ENCODE results near the gene LBP. TPM values are rescaled to one million over a fixed set of nuclear protein-coding genes. Genes with fewer than 3 reads are reported as not detected.

LBP gene
- total and polyA plus RNA-seq, 2 experiments from 2014 or later = 0.10 to 0.19 TPM

DNA sequence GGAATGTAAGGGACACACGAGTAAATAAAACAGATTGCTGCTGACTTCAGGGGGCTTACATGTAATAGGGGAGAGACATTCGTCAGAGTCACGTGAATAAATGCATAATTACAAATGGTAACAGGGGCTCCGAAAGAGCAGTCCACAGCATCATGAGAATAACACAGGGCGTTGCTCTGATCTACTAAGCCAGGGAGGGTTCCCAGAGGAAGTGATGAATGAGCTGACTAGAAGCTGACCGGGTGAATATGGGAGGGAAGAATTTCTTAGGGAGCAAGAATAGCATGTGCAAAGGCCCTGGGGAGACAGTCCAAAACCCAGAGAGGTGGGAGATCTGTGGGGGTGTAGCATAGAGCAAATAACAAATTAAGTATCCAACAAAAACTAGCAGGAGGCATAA is 39.9 kb upstream of the LBP start:
- no peaks in the 10 kb centered on the region for H3K4me1 ChIP-seq (ENCODE audit: insufficient read depth)
- H3K9me2 ChIP-seq (ENCODE audit: insufficient read depth) = no peaks in the 10 kb centered on the region
- H3K79me2 ChIP-seq (replicated peaks; ENCODE audit: insufficient read depth) = no peaks in the 10 kb centered on the region
- no peak overlapping the region for H3K4me3 ChIP-seq
- no peak overlapping the region for H3K27ac ChIP-seq (ENCODE audit: low read depth)
- Mint-ChIP-seq H3K27me3 (ENCODE audit: insufficient read depth, low read depth, poor library complexity) (no peaks in the 10 kb centered on the region), H3K36me3 (ENCODE audit: low read depth) (no peaks in the 10 kb centered on the region), H3K4me3 (no peak overlapping the region), H3K27ac (no peak overlapping the region), H3K4me1 (no peaks in the 10 kb centered on the region), H3K9me3 (no peaks in the 10 kb centered on the region)
- H3K36me3 ChIP-seq (ENCODE audit: insufficient read depth) = no peaks in the 10 kb centered on the region
- no peaks in the 10 kb centered on the region for H3F3A ChIP-seq (replicated peaks; ENCODE audit: low read depth)
- TF ChIP-seq, protein P1, sequence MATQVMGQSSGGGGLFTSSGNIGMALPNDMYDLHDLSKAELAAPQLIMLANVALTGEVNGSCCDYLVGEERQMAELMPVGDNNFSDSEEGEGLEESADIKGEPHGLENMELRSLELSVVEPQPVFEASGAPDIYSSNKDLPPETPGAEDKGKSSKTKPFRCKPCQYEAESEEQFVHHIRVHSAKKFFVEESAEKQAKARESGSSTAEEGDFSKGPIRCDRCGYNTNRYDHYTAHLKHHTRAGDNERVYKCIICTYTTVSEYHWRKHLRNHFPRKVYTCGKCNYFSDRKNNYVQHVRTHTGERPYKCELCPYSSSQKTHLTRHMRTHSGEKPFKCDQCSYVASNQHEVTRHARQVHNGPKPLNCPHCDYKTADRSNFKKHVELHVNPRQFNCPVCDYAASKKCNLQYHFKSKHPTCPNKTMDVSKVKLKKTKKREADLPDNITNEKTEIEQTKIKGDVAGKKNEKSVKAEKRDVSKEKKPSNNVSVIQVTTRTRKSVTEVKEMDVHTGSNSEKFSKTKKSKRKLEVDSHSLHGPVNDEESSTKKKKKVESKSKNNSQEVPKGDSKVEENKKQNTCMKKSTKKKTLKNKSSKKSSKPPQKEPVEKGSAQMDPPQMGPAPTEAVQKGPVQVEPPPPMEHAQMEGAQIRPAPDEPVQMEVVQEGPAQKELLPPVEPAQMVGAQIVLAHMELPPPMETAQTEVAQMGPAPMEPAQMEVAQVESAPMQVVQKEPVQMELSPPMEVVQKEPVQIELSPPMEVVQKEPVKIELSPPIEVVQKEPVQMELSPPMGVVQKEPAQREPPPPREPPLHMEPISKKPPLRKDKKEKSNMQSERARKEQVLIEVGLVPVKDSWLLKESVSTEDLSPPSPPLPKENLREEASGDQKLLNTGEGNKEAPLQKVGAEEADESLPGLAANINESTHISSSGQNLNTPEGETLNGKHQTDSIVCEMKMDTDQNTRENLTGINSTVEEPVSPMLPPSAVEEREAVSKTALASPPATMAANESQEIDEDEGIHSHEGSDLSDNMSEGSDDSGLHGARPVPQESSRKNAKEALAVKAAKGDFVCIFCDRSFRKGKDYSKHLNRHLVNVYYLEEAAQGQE (IDR thresholded peaks at IDR 0.05; ENCODE audit: unreplicated experiment) = no peak
- TF ChIP-seq, protein P2, sequence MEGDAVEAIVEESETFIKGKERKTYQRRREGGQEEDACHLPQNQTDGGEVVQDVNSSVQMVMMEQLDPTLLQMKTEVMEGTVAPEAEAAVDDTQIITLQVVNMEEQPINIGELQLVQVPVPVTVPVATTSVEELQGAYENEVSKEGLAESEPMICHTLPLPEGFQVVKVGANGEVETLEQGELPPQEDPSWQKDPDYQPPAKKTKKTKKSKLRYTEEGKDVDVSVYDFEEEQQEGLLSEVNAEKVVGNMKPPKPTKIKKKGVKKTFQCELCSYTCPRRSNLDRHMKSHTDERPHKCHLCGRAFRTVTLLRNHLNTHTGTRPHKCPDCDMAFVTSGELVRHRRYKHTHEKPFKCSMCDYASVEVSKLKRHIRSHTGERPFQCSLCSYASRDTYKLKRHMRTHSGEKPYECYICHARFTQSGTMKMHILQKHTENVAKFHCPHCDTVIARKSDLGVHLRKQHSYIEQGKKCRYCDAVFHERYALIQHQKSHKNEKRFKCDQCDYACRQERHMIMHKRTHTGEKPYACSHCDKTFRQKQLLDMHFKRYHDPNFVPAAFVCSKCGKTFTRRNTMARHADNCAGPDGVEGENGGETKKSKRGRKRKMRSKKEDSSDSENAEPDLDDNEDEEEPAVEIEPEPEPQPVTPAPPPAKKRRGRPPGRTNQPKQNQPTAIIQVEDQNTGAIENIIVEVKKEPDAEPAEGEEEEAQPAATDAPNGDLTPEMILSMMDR (conservative IDR thresholded peaks at IDR 0.05; ENCODE audit: low read depth in 2 of 2) = no peak
- TF ChIP-seq, protein P3, sequence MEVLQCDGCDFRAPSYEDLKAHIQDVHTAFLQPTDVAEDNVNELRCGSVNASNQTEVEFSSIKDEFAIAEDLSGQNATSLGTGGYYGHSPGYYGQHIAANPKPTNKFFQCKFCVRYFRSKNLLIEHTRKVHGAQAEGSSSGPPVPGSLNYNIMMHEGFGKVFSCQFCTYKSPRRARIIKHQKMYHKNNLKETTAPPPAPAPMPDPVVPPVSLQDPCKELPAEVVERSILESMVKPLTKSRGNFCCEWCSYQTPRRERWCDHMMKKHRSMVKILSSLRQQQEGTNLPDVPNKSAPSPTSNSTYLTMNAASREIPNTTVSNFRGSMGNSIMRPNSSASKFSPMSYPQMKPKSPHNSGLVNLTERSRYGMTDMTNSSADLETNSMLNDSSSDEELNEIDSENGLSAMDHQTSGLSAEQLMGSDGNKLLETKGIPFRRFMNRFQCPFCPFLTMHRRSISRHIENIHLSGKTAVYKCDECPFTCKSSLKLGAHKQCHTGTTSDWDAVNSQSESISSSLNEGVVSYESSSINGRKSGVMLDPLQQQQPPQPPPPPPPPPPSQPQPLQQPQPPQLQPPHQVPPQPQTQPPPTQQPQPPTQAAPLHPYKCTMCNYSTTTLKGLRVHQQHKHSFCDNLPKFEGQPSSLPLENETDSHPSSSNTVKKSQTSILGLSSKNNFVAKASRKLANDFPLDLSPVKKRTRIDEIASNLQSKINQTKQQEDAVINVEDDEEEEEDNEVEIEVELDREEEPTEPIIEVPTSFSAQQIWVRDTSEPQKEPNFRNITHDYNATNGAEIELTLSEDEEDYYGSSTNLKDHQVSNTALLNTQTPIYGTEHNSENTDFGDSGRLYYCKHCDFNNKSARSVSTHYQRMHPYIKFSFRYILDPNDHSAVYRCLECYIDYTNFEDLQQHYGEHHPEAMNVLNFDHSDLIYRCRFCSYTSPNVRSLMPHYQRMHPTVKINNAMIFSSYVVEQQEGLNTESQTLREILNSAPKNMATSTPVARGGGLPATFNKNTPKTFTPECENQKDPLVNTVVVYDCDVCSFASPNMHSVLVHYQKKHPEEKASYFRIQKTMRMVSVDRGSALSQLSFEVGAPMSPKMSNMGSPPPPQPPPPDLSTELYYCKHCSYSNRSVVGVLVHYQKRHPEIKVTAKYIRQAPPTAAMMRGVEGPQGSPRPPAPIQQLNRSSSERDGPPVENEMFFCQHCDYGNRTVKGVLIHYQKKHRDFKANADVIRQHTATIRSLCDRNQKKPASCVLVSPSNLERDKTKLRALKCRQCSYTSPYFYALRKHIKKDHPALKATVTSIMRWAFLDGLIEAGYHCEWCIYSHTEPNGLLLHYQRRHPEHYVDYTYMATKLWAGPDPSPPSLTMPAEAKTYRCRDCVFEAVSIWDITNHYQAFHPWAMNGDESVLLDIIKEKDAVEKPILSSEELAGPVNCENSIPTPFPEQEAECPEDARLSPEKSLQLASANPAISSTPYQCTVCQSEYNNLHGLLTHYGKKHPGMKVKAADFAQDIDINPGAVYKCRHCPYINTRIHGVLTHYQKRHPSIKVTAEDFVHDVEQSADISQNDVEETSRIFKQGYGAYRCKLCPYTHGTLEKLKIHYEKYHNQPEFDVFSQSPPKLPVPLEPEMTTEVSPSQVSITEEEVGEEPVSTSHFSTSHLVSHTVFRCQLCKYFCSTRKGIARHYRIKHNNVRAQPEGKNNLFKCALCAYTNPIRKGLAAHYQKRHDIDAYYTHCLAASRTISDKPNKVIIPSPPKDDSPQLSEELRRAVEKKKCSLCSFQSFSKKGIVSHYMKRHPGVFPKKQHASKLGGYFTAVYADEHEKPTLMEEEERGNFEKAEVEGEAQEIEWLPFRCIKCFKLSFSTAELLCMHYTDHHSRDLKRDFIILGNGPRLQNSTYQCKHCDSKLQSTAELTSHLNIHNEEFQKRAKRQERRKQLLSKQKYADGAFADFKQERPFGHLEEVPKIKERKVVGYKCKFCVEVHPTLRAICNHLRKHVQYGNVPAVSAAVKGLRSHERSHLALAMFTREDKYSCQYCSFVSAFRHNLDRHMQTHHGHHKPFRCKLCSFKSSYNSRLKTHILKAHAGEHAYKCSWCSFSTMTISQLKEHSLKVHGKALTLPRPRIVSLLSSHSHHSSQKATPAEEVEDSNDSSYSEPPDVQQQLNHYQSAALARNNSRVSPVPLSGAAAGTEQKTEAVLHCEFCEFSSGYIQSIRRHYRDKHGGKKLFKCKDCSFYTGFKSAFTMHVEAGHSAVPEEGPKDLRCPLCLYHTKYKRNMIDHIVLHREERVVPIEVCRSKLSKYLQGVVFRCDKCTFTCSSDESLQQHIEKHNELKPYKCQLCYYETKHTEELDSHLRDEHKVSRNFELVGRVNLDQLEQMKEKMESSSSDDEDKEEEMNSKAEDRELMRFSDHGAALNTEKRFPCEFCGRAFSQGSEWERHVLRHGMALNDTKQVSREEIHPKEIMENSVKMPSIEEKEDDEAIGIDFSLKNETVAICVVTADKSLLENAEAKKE (CRISPR knock-in tag; IDR thresholded peaks at IDR 0.05) = no peak
- TF ChIP-seq STAT1 (IDR thresholded peaks at IDR 0.05; ENCODE audit: unreplicated experiment) = no peak
- TF ChIP-seq ZNF331 (CRISPR knock-in tag; IDR thresholded peaks at IDR 0.05; ENCODE audit: low read depth) = no peak
- no peak for TF ChIP-seq ZNF114 (CRISPR knock-in tag; IDR thresholded peaks at IDR 0.05)
- TF ChIP-seq JUNB (IDR thresholded peaks at IDR 0.05; ENCODE audit: unreplicated experiment) = no peak
- no peak for TF ChIP-seq EZH2 (IDR thresholded peaks at IDR 0.05; ENCODE audit: low read depth, unreplicated experiment)
- TF ChIP-seq, protein P4, sequence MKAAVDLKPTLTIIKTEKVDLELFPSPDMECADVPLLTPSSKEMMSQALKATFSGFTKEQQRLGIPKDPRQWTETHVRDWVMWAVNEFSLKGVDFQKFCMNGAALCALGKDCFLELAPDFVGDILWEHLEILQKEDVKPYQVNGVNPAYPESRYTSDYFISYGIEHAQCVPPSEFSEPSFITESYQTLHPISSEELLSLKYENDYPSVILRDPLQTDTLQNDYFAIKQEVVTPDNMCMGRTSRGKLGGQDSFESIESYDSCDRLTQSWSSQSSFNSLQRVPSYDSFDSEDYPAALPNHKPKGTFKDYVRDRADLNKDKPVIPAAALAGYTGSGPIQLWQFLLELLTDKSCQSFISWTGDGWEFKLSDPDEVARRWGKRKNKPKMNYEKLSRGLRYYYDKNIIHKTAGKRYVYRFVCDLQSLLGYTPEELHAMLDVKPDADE (IDR thresholded peaks at IDR 0.05) = no peak
- no peak for TF ChIP-seq EZH2phosphoT487 (IDR thresholded peaks at IDR 0.05; ENCODE audit: unreplicated experiment)
- H3K27me3 ChIP-seq (ENCODE audit: insufficient read depth) = no peaks in the 10 kb centered on the region
- DNase-seq (ENCODE audit: low spot score) (no peak), ATAC-seq (no peak)
- no peaks in the 10 kb centered on the region for H4K20me1 ChIP-seq (replicated peaks; ENCODE audit: insufficient read depth)
- no peak overlapping the region for H2AFZ ChIP-seq
- H3K4me2 ChIP-seq = no peak overlapping the region

All from GM23338 (cell line).